HPDE6-E6E7 (cell line): ENCODE data around the gene PGAM2.

Experiments used
- DNase-seq: peaks from one replicate; pipeline ENCODE4 v3.0.0; 2011; ENCODE audit warnings: missing footprints; ENCODE audit errors: extremely low spot score

The PGAM2 gene

GRCh38 chr7:44065431-44066110 lies at the start of gene PGAM2:
Gene PGAM2, minus strand, starts transcription at chr7:44065567. Its CDS starts 38 bp downstream, at chr7:44065529.
- no peak for DNase-seq

- DNase-seq, result no peak
Observed at GRCh38 chr7:44114586-44115310, 49.4 kb upstream of the PGAM2 start.

GRCh38 chr7:44113764-44114354 lies 48.5 kb upstream of the PGAM2 start:
- no peak for DNase-seq

DNA sequence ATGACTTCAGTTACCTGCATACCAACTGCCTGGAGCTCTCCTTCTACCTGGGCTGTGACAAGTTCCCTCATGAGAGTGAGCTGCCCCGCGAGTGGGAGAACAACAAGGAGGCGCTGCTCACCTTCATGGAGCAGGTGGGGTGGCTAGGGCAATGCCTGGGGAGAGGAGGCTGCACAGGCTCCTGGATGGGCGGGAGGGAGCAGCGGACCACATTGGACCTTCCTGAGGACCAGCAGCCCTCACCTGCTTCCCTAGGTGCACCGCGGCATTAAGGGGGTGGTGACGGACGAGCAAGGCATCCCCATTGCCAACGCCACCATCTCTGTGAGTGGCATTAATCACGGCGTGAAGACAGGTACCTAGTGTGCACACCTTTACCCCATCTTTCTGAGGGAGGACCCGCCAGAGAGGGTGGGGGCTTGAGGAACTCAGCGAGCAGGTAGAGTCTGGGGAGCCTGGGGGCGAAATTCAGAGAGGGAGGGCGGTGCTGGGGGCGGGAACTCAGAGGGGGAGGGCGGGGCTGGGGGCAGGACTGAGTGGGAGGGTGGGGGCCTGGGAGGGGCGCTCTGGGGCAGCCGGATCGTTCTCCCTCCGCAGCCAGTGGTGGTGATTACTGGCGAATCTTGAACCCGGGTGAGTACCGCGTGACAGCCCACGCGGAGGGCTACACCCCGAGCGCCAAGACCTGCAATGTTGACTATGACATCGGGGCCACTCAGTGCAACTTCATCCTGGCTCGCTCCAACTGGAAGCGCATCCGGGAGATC lies 47.8 kb upstream of the PGAM2 start:
- DNase-seq, result no peak

DNA sequence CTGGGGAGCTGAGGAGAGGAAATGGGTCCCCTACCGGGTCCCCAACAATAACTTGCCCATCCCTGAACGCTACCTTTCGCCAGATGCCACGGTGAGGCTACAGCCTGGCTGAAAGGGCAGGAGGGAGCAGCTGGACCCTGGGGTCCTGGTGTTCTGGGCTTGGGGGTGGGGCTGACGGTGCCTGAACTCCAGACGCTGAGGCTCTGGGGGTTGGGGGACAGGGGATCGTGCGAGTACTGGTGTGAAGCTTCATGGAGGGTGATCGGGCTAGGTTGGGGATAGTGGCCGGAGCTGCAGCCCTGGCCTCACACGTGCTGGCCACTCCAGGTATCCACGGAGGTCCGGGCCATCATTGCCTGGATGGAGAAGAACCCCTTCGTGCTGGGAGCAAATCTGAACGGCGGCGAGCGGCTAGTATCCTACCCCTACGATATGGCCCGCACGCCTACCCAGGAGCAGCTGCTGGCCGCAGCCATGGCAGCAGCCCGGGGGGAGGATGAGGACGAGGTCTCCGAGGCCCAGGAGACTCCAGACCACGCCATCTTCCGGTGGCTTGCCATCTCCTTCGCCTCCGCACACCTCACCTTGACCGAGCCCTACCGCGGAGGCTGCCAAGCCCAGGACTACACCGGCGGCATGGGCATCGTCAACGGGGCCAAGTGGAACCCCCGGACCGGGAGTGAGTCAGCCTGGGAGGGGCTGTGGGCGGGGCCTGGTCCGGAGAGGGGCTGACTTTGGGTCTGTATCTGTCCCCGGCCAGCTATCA lies 47.0 kb upstream of the PGAM2 start:
- no peak for DNase-seq

GRCh38 chr7:44111761-44112160 lies 46.4 kb upstream of the PGAM2 start:
- DNase-seq, result no peak

- no peak for DNase-seq
Observed at GRCh38 chr7:44110719-44111635, 45.6 kb upstream of the PGAM2 start.

DNA sequence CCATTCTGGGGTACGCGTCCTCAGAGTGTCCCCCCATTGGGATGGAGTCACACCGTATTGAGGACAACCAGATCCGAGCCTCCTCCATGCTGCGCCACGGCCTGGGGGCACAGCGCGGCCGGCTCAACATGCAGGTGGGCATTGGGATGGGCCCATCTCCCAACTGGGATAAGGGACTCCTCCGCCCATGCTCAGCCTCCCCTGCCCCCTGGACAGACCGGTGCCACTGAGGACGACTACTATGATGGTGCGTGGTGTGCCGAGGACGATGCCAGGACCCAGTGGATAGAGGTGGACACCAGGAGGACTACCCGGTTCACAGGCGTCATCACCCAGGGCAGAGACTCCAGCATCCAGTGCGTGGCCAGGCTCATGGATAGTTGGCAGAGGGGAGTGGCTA lies 44.6 kb upstream of the PGAM2 start:
- DNase-seq, result no peak

GRCh38 chr7:44108768-44109750 lies 43.7 kb upstream of the PGAM2 start:
- no peak for DNase-seq

DNA sequence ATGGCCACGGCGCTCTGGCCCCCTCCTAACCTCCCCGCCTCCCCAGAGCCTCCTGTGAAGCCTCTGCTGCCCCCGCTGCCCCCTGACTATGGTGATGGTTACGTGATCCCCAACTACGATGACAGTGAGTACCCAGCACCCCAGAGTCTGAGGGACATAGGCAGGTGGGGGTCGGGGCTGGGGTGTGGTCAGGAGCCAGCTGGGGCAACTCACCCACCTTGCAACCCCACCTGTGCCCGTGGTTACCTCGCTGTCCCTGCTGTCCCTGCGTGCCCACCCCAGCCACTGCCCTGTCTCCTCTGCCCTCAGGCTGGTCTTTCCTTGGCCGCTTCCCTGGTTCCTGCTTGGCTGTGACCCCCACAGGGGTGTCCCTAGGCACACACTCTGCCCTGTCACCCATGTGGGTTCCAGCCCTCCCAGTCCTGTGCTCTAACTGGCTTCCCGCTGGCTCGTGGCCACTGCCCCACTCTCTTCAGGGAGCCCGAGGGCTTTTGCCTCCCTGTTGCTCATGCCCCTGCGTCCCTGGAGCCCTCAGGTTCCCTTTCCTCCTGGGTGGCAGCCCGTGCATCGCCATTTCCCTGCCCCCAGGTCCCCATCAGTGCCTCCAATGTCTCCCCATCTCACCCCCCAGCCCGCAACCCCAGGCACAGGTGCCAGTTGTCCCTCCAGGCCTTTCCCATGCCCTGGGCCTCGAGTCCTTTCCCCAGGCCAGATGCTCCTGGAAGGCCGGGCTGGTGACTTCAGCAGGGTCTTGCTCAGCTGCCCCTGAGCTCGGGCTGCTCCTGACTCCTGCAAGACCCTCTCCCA lies 42.8 kb upstream of the PGAM2 start:
- DNase-seq, result no peak

DNA sequence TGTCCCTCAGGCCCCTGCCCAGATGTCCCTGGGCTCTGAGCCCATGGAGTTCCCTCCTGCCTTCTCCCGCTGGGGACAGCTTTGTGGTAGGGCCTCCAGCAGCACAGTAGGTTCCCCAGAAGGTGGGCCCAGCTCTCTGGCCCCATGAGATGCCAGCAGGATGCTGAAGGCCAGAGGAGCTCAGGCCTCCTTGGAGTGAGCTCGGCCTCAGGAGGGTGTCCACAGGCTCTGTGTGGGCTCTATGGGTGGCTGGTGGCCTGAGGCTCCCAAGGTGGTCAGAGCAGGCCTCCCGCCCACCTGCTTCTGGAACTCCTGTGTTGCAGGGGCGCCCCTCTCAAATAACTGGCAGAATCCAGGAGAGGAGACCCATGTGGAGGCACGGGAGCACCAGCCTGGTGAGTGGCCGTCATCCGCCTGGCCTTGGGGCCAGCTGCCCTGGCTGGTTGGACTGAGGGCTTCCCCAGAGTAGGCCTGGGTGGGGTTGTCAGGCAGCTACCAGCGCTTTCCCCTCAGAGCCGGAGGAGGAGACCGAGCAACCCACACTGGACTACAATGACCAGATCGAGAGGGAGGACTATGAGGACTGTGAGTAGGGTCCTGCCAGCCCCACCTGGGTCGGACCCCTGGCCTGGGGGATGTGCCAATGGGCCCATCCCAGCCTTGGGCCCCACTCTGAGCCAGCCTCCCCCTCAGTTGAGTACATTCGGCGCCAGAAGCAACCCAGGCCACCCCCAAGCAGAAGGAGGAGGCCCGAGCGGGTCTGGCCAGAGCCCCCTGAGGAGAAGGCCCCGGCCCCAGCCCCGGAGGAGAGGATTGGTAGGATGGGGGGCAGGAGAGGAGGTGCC lies 42.0 kb upstream of the PGAM2 start:
- DNase-seq, result no peak

GRCh38 chr7:44106311-44107065 lies 41.1 kb upstream of the PGAM2 start:
- DNase-seq, result no peak

DNA sequence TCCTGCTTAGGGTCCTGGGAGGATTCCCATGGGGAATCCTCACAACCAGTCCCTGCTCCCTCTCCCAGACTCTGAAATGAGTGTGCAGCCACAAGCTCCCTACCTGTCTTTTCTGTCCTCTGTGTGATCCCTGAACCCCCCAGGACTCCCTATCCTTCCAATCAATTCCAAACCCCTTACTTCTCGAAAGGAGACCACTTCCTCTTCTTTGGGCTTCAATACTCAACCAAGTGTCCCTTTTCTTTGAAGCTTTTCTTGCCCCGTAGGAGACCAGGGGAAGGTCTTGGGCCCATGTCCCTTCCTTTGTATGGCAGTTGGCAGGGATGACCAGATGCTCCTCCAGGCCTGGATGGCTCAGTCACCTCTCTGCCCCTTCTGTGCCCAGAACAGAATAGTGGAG lies 40.5 kb upstream of the PGAM2 start:
- DNase-seq, result no peak

GRCh38 chr7:44104860-44105771 lies 39.7 kb upstream of the PGAM2 start:
- no peak for DNase-seq
